ENCODE results near the gene HOXB8.

HOXB8 gene

DNA sequence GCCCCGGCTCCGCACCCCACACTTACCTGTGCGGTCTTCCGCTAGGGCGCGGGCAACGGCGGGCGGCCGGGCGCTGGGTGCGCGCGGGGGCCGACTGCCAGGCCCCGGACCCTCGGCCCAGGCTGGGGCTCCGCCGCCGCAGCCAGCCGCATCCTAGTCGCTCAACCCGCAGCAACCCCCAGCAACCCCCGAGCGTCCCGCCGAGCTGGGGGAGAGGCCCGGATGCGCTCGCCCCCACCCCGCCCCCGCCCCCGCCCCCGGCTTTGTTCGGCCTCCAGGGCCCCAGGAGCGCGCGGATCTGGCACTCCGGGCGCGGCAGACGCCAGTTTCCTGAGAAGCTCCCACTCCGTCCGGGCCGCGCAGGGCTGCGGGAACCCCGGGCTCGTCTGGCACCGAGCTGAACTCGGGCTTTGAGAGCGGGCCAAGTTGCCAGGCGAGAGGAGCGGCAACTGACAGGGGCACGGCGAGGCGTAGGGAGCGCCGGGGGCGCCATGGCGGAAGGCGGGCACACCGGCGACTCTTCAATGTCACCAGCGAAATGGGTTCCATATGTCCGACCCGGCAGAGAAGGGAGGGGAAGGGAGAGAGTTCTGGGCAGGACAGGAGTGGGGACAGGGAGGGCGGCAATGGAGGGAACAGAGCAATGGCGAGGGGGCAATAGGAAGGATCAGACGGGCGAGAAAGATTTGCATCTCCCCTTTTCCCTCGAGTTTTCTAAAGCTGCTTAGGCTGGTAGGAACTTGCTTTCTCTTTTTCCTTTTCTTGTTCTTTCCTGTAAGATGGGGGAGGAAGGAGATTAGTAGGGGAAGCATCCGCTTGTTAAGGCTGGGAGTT lies 50.7 kb downstream of the HOXB8 start:
- H3K4me3 ChIP-seq (ENCODE audit: low read length): no peak overlapping the region
- DNase-seq (ENCODE audit: low read depth): no peak
- TF ChIP-seq, protein P1, sequence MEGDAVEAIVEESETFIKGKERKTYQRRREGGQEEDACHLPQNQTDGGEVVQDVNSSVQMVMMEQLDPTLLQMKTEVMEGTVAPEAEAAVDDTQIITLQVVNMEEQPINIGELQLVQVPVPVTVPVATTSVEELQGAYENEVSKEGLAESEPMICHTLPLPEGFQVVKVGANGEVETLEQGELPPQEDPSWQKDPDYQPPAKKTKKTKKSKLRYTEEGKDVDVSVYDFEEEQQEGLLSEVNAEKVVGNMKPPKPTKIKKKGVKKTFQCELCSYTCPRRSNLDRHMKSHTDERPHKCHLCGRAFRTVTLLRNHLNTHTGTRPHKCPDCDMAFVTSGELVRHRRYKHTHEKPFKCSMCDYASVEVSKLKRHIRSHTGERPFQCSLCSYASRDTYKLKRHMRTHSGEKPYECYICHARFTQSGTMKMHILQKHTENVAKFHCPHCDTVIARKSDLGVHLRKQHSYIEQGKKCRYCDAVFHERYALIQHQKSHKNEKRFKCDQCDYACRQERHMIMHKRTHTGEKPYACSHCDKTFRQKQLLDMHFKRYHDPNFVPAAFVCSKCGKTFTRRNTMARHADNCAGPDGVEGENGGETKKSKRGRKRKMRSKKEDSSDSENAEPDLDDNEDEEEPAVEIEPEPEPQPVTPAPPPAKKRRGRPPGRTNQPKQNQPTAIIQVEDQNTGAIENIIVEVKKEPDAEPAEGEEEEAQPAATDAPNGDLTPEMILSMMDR (conservative IDR thresholded peaks at IDR 0.05; ENCODE audit: low read depth, low read length): no peak

GRCh38 chr17:48563867-48564187 lies 51.3 kb downstream of the HOXB8 start:
- TF ChIP-seq, protein P1 (conservative IDR thresholded peaks at IDR 0.05; ENCODE audit: low read depth, low read length): no peak
- no peak overlapping the region for H3K4me3 ChIP-seq (ENCODE audit: low read length)
- DNase-seq (ENCODE audit: low read depth): no peak

DNA sequence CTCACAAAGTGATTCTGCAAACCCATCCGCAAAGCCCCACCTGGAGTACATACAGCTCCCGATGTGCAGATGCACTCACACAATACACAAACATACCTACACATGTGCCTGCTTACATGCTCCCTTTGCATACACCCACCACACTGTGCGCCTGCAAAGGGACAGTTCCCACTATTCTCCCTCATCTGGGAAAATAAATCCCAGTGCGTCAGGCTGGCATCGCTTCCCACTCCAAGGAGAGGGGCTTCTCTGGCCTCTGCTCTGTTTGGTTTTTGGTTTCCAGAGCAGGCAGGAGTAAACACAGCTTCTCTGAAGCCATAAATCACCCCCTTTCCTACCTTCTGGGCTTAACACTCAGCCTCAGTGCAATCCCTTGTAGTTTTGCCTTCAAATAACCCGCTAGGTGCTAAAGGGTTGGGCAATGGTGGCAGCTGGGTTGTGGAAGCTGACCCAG lies 51.7 kb downstream of the HOXB8 start:
- TF ChIP-seq, protein P1 (conservative IDR thresholded peaks at IDR 0.05; ENCODE audit: low read depth, low read length): no peak
- no peak for DNase-seq (ENCODE audit: low read depth)
- H3K4me3 ChIP-seq (ENCODE audit: low read length): no peak overlapping the region

- no peak overlapping the region for H3K4me3 ChIP-seq (ENCODE audit: low read length)
- DNase-seq (ENCODE audit: low read depth): no peak
Measured at GRCh38 chr17:48562934-48563333, 52.2 kb downstream of the HOXB8 start.

More at GRCh38 chr17:48562934-48563333, 52.2 kb downstream of the HOXB8 start:
- TF ChIP-seq, protein P1 (conservative IDR thresholded peaks at IDR 0.05; ENCODE audit: low read depth, low read length): no peak

Data from retinal pigment epithelial cell (primary cell).